ENCODE measurements around the gene GBX1. TPM values are rescaled to one million over a fixed set of nuclear protein-coding genes. Genes with fewer than 3 reads are reported as not detected.

Gene GBX1
- total RNA-seq, 1 donor from 2014 or later, result 2.4 TPM

DNA sequence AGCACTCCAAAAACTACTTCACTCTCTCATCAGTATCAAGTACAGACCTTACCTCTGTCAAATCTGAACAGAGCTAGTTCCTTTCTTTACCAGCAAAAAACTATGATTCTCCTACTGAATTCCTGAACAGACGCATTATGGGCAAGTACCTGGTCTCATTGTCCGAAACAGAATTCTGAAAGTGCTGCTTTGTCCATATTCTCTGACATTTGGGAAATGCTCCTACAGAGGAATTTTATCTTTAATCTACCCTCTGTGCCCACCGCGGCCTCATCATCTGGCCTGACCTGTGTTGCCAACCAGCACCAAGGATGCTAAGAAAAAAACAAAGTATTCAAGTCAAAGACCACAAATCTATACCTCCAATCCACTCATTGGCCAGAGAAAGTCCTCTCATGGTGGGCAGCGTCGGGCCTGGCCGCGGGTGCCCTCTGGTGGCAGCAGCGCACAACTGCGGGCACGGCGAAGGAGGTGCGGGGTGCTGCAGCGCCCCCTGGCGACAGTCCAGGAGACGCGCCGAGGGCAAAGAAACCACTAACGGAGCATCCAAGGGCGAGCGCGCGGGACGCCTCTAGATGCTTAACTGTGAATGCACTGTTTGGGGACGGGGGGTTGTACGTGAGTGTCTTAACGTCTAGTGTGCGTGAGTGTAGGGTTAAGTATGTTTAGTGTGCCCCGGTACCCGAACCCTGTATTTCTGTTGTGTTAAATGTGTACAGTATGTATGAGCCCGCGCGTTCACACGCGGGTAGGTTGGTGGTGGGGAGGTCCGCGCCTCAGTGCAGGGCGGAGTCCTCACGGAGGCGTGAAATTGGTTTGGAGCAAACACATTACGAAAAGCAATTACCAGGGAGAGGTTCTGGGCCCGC lies 5.0 kb upstream of the GBX1 start:
- Mint-ChIP-seq H3K36me3 (ENCODE audit: low read depth) (no peaks in the 10 kb centered on the region), H3K9me3 (no peaks in the 10 kb centered on the region), H3K4me3 (peak overlapping the region; percentile 21), H3K27me3 (ENCODE audit: low read depth) (peaks cover 49% of the 10 kb centered on the region), H3K4me1 (peaks cover 14% of the 10 kb centered on the region), H3K27ac (ENCODE audit: unreplicated experiment) (no peak overlapping the region)
- TF ChIP-seq, protein P1, sequence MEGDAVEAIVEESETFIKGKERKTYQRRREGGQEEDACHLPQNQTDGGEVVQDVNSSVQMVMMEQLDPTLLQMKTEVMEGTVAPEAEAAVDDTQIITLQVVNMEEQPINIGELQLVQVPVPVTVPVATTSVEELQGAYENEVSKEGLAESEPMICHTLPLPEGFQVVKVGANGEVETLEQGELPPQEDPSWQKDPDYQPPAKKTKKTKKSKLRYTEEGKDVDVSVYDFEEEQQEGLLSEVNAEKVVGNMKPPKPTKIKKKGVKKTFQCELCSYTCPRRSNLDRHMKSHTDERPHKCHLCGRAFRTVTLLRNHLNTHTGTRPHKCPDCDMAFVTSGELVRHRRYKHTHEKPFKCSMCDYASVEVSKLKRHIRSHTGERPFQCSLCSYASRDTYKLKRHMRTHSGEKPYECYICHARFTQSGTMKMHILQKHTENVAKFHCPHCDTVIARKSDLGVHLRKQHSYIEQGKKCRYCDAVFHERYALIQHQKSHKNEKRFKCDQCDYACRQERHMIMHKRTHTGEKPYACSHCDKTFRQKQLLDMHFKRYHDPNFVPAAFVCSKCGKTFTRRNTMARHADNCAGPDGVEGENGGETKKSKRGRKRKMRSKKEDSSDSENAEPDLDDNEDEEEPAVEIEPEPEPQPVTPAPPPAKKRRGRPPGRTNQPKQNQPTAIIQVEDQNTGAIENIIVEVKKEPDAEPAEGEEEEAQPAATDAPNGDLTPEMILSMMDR (conservative IDR thresholded peaks at IDR 0.05), result peak; percentile 100
- peak; percentile 86 for DNase-seq (ENCODE audit: low read depth, low spot score)

DNA sequence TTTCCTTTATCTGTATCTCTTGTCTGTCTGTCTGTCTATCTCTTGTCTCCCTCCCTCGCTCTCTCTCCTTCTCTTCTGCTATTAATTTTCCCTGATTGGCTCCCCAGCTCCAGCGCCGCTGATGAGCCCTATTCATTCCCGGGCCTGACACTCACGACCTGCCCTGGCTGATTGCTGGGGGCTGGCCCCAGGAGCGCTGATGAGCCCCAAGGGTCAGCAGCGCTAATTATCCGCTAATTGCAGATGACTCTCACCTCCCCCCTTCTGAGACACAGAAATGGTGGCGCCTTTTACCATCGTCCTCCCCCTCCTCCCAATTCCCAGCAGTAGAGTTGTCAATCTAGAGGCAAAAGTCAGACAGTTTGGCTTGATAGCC lies 1.3 kb upstream of the GBX1 start:
- no peak for DNase-seq (ENCODE audit: low read depth, low spot score)
- peak overlapping the region; percentile 84 for H3K4me3 Mint-ChIP-seq
- H3K36me3 Mint-ChIP-seq (ENCODE audit: low read depth), result no peaks in the 10 kb centered on the region
- peaks cover 18% of the 10 kb centered on the region for H3K4me1 Mint-ChIP-seq
- TF ChIP-seq, protein P1 (conservative IDR thresholded peaks at IDR 0.05), result no peak
- H3K9me3 Mint-ChIP-seq, result no peaks in the 10 kb centered on the region
- H3K27ac Mint-ChIP-seq (ENCODE audit: unreplicated experiment), result no peak overlapping the region
- peaks cover 48% of the 10 kb centered on the region for H3K27me3 Mint-ChIP-seq (ENCODE audit: low read depth)

DNA sequence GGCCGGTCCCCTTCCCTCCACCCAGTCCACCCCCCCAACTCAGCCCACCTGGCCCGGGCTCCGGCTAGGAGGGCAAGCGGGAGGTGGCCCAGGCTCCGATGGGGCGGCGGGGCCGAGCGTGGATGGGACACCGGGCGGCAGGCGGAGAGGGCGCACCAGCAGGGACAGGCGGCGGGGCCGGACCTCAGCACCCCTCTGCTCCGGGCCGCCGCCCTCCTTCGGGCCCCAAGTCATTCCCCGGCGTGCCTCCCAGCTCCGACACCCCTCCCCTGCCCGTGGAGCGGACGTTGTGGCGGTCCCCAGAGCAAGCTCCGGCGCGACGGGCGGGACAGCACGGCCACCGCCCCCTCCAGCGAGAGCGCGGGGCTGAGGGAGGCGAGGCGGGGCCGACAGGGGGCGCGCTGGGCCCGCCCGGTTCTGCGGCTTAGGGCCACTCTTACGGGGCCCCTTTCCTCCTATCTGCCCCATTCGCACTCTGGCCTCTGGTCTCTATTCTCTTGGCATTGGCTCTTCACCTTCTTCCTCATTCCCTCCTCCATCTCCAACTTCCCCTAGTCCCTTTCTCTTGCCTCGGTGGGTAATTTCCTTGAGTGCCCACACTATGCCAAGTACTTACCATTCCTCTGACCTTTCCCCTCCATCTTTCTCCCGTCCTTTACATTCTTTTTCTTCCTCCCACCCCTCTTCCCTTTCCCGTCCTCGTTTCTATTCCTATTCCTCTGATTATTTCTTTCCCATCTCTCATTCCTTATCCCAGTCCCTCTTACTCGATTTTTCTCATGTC lies 701 bp upstream of the GBX1 start:
- TF ChIP-seq, protein P1 (conservative IDR thresholded peaks at IDR 0.05), result peak; percentile 79
- peak; percentile 53 for DNase-seq (ENCODE audit: low read depth, low spot score)
- Mint-ChIP-seq H3K27me3 (ENCODE audit: low read depth) (peaks cover 46% of the 10 kb centered on the region), H3K9me3 (no peaks in the 10 kb centered on the region), H3K4me3 (peak overlapping the region; percentile 84), H3K36me3 (ENCODE audit: low read depth) (no peaks in the 10 kb centered on the region), H3K27ac (ENCODE audit: unreplicated experiment) (no peak overlapping the region), H3K4me1 (peaks cover 18% of the 10 kb centered on the region)

DNA sequence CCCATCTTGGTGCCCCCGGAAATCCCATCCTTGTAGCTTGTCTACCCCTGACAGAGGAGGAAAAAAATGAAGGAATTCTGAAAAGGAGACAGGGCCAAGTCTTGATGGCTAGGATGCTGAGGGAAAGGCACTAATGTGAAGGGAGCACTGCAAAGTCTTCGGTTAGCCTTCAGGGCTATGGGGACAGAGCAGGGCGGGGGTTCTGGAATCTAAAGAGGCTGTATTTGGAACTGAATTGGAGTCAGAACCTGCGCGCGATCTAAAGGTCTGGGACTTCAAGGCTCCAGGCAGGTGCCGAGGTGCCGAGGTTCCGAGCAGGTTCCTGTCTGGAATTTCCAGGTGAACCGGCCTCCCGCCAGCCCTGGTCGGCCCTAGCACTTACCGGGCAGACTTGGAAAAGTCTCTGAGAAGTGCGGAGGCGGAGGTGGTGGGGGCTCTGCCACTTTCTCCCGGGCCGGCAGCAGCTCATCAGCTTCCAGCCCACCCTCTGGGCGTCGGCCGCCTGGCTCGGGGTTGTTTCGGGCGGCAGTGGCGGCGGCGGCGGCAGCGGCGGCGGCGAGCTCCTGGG lies 781 bp downstream of the GBX1 start:
- H3K27me3 Mint-ChIP-seq (ENCODE audit: low read depth), result peaks cover 35% of the 10 kb centered on the region
- H3K36me3 Mint-ChIP-seq (ENCODE audit: low read depth), result no peaks in the 10 kb centered on the region
- no peak overlapping the region for H3K27ac Mint-ChIP-seq (ENCODE audit: unreplicated experiment)
- TF ChIP-seq, protein P1 (conservative IDR thresholded peaks at IDR 0.05), result no peak
- no peak for DNase-seq (ENCODE audit: low read depth, low spot score)
- peaks cover 11% of the 10 kb centered on the region for H3K4me1 Mint-ChIP-seq
- no peaks in the 10 kb centered on the region for H3K9me3 Mint-ChIP-seq
- H3K4me3 Mint-ChIP-seq, result peak overlapping the region; percentile 81

DNA sequence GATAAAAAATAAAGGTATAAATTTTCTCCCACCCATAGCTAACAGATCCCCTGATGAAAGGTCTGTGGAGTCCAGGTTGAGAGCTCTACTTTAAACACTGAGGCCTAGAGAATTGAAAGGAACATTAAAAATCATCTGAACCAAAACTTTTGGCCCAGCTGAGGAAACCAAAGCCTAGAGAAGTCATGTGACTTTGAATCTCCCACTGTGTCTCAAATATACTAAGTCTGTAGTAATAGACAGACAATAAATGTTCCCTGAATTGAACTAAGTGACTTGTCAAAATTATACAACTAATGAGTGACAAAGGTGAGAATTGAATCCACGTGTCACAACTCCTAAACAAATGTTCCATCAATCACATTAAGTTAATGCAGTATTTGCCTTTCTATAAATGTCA lies 5.7 kb downstream of the GBX1 start:
- TF ChIP-seq, protein P1 (conservative IDR thresholded peaks at IDR 0.05), result no peak
- no peaks in the 10 kb centered on the region for H3K36me3 Mint-ChIP-seq (ENCODE audit: low read depth)
- DNase-seq (ENCODE audit: low read depth, low spot score), result no peak
- H3K27ac Mint-ChIP-seq (ENCODE audit: unreplicated experiment), result no peak overlapping the region
- peaks cover 10% of the 10 kb centered on the region for H3K4me1 Mint-ChIP-seq
- H3K9me3 Mint-ChIP-seq, result no peaks in the 10 kb centered on the region
- peaks cover 15% of the 10 kb centered on the region for H3K27me3 Mint-ChIP-seq (ENCODE audit: low read depth)
- no peak overlapping the region for H3K4me3 Mint-ChIP-seq
